SK-N-SH (cell line): ENCODE measurements around the gene PDS5A. TPM values are rescaled to one million over a fixed set of nuclear protein-coding genes. Genes with fewer than 3 reads are reported as not detected.

Source experiments
- CTCF ChIA-PET: fragments of 300-600, 350-600 bp; formaldehyde crosslinking; extraction: SDS; loops from one replicate; lab custom pipeline; 2021; lab: Yijun Ruan, JAX
- POLR2A ChIA-PET: fragments of 350-600 bp; sonication (Branson Sonifier 250); formaldehyde crosslinking; extraction: SDS; loops from one replicate; lab custom pipeline; 2020; ENCODE audit warnings: antibody characterized with exemption, inconsistent platforms; lab: Yijun Ruan, JAX
- DNase-seq: peaks from one replicate; pipeline ENCODE4 v3.0.0; 2012
- H2AFZ ChIP-seq: fragments of 200-600 bp; sonication (generic); 2 replicates; pipeline ENCODE4 v1.8.1; 2016; ENCODE audit warnings: antibody characterized with exemption, mild to moderate bottlenecking, low read depth
- H3F3A ChIP-seq: fragments of 200-600 bp; sonication (generic); replicated peaks from 2 replicates; pipeline ENCODE3; 2016; ENCODE audit warnings: antibody characterized with exemption, mild to moderate bottlenecking; ENCODE audit not compliant: insufficient read depth
- H3K27ac ChIP-seq, 2 experiments: fragments of 200-500 bp in 1 of 2; fragments of 200-600 bp in 1 of 2; sonication (Bioruptor generic) in 1 of 2; sonication (generic), shearing (Covaris generic) in 1 of 2; 2 replicates each; pipeline versions ENCODE4 v1.5.1 to v1.6.1; 2014 to 2016; ENCODE audit warnings: low read depth in 2 of 2, inconsistent platforms in 1 of 2, low read length in 1 of 2, mild to moderate bottlenecking in 1 of 2, mixed read lengths in 1 of 2
- H3K27me3 ChIP-seq: fragments of 200-600 bp; sonication (generic), shearing (Covaris generic); 2 replicates; pipeline ENCODE4 v1.6.1; 2016; ENCODE audit warnings: mixed run types; ENCODE audit not compliant: insufficient read depth
- H3K36me3 ChIP-seq, 2 experiments: fragments of 200-500 bp in 1 of 2; fragments of 200-600 bp in 1 of 2; sonication (Bioruptor generic) in 1 of 2; sonication (generic) in 1 of 2; replicated peaks in 1 of 2; 2 replicates each; pipeline versions ENCODE3 to v1.5.1; 2014 to 2016; ENCODE audit warnings: low read length in 1 of 2, mild to moderate bottlenecking in 1 of 2; ENCODE audit not compliant: insufficient read depth in 2 of 2, control insufficient read depth in 1 of 2
- H3K4me1 ChIP-seq, 2 experiments: fragments of 200-500 bp in 1 of 2; fragments of 200-600 bp in 1 of 2; sonication (Bioruptor generic) in 1 of 2; sonication (generic), shearing (Covaris generic) in 1 of 2; 2 replicates each; pipeline versions ENCODE4 v1.5.1 to v1.6.1; 2014 to 2016; ENCODE audit warnings: low read depth in 1 of 2, low read length in 1 of 2, mixed run types in 1 of 2; ENCODE audit not compliant: insufficient read depth in 2 of 2, control insufficient read depth in 1 of 2
- H3K4me2 ChIP-seq: fragments of 200-600 bp; sonication (generic), shearing (Covaris generic); 2 replicates; pipeline ENCODE4 v1.6.1; 2017; ENCODE audit warnings: mixed run types
- H3K4me3 ChIP-seq, 2 experiments: fragments of 200-500 bp in 1 of 2; fragments of 200-600 bp in 1 of 2; sonication (Bioruptor generic) in 1 of 2; sonication (generic), shearing (Covaris generic) in 1 of 2; 2 replicates each; pipeline versions ENCODE4 v1.5.1 to v1.8.1; 2014 to 2016; ENCODE audit warnings: low read depth in 2 of 2, inconsistent platforms in 1 of 2, low read length in 1 of 2, mild to moderate bottlenecking in 1 of 2, mixed read lengths in 1 of 2, moderate library complexity in 1 of 2
- H3K79me2 ChIP-seq: fragments of 200-600 bp; sonication (generic); 2 replicates; pipeline ENCODE4 v1.8.1; 2017; ENCODE audit warnings: mild to moderate bottlenecking; ENCODE audit not compliant: insufficient read depth
- H3K9ac ChIP-seq: fragments of 200-600 bp; sonication (generic); 2 replicates; pipeline ENCODE4 v1.6.1; 2017; ENCODE audit warnings: mixed run types
- H3K9me2 ChIP-seq: fragments of 200-600 bp; sonication (generic); 2 replicates; pipeline ENCODE4 v1.6.1; 2017; ENCODE audit warnings: mixed run types
- H3K9me3 ChIP-seq: fragments of 200-600 bp; sonication (generic); 2 replicates; pipeline ENCODE4 v1.6.1; 2017; ENCODE audit warnings: mixed run types, mild to moderate bottlenecking, moderate library complexity
- H4K20me1 ChIP-seq: fragments of 200-600 bp; sonication (generic); 2 replicates; pipeline ENCODE4 v1.6.1; 2017; ENCODE audit warnings: mild to moderate bottlenecking, mixed run types; ENCODE audit not compliant: insufficient read depth
- CHD2 ChIP-seq: fragments of 150-350 bp; IDR thresholded peaks from 2 replicates; pipeline ENCODE4 v1.6.1; 2018; ENCODE audit warnings: low read length; ENCODE audit not compliant: partially characterized antibody
- CTCF ChIP-seq: fragments of 200-600 bp; sonication (generic); IDR thresholded peaks from 2 replicates; pipeline ENCODE4 v1.6.1; 2017; ENCODE audit warnings: antibody characterized with exemption, mild to moderate bottlenecking, moderate library complexity
- EP300 ChIP-seq, 2 experiments: IDR thresholded peaks; 2 replicates each; pipeline versions ENCODE4 v1.4.0 to v1.6.1; 2012; ENCODE audit warnings: borderline replicate concordance in 1 of 2, low read depth in 1 of 2, low read length in 1 of 2
- FOSL2 ChIP-seq: IDR thresholded peaks from 2 replicates; pipeline ENCODE4 v1.4.0; 2012; ENCODE audit warnings: low read depth, mild to moderate bottlenecking, moderate library complexity, borderline replicate concordance
- FOXM1 ChIP-seq: IDR thresholded peaks from 2 replicates; pipeline ENCODE4 v1.4.0; 2012; ENCODE audit warnings: low read depth, mild to moderate bottlenecking
- GATA2 ChIP-seq: sonication (generic); formaldehyde crosslinking; IDR thresholded peaks from 2 replicates; pipeline ENCODE4 v1.5.0; 2020; ENCODE audit warnings: mild to moderate bottlenecking, missing genetic modification reagents
- NFIC ChIP-seq: IDR thresholded peaks from 2 replicates; pipeline ENCODE4 v1.4.0; 2012; ENCODE audit warnings: borderline replicate concordance
- SIN3A ChIP-seq: IDR thresholded peaks from 2 replicates; pipeline ENCODE4 v1.6.1; 2012; ENCODE audit warnings: low read depth, mild to moderate bottlenecking, low read length, moderate library complexity, borderline replicate concordance
- SMC3 ChIP-seq: IDR thresholded peaks from 2 replicates; pipeline ENCODE4 v1.6.1; 2012; ENCODE audit warnings: low read depth, low read length, improper control_type of control experiment
- TAF1 ChIP-seq: IDR thresholded peaks from 2 replicates; pipeline ENCODE4 v1.6.1; 2012; ENCODE audit warnings: low read depth, mild to moderate bottlenecking, low read length, moderate library complexity, borderline replicate concordance
- TCF12 ChIP-seq: IDR thresholded peaks from 2 replicates; pipeline ENCODE4 v1.4.0; 2012
- TEAD4 ChIP-seq: IDR thresholded peaks from 2 replicates; pipeline ENCODE4 v1.4.0; 2012; ENCODE audit warnings: mild to moderate bottlenecking, borderline replicate concordance; ENCODE audit not compliant: insufficient read depth
- WGBS: methylation state at CpG from one replicate; pipeline ENCODE4 v1.1.6; 2017; ENCODE audit warnings: low lambda C conversion rate; 5-methylcytosine and 5-hydroxymethylcytosine counted together
- polyA plus RNA-seq, 3 experiments: library from polyadenylated mRNA; depleted of rRNA; stranded (reverse); fragments of >200 nt; gene quantifications; 2 replicates each; pipeline ENCODE4 v1.2.3, GENCODE V29; 2012
- TF ChIP-seq, protein P1 (sequence below): IDR thresholded peaks from 2 replicates; pipeline ENCODE4 v1.4.0; 2012; ENCODE audit warnings: low read depth
- TF ChIP-seq, protein P2 (sequence below): fragments of 150-350 bp; IDR thresholded peaks from 2 replicates; pipeline ENCODE4 v1.6.1; 2017; ENCODE audit warnings: antibody characterized with exemption, low read length, low read depth, borderline replicate concordance
- TF ChIP-seq, protein P3 (sequence below): IDR thresholded peaks from 2 replicates; pipeline ENCODE4 v1.4.0; 2012; ENCODE audit warnings: low read depth, borderline replicate concordance
- TF ChIP-seq, protein P4 (sequence below): IDR thresholded peaks from 2 replicates; pipeline ENCODE4 v1.4.0; 2012; ENCODE audit warnings: low read depth, borderline replicate concordance
- TF ChIP-seq, protein P5 (sequence below): IDR thresholded peaks from 2 replicates; pipeline ENCODE4; 2012

Gene PDS5A
- polyA plus RNA-seq, 1 of the 3 experiments (the other 2 are of a cell fraction): 14.1 TPM

- H3K27ac ChIP-seq: no peak overlapping the region
- no peaks in the 10 kb centered on the region for H3K27me3 ChIP-seq
- no peak overlapping the region for H3K4me2 ChIP-seq
- peaks cover 2% of the 10 kb centered on the region for H3F3A ChIP-seq
- no peak overlapping the region for H3K9ac ChIP-seq
- ChIA-PET CTCF (no interaction called here), POLR2A (no interaction called here)
- H3K36me3 ChIP-seq: peaks cover 31 to 68% of the 10 kb centered on the region in 2 experiments
- H3K79me2 ChIP-seq: no peaks in the 10 kb centered on the region
- H4K20me1 ChIP-seq: no peaks in the 10 kb centered on the region
- H3K4me1 ChIP-seq: no peaks in the 10 kb centered on the region; a peak in 1 of 4 replicates
- 100% methylated on average over 2 of the region's 2 CpGs for WGBS
- TF ChIP-seq, protein P1, sequence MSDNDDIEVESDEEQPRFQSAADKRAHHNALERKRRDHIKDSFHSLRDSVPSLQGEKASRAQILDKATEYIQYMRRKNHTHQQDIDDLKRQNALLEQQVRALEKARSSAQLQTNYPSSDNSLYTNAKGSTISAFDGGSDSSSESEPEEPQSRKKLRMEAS: no peak
- TF ChIP-seq TAF1: no peak
- TF ChIP-seq GATA2 (CRISPR knock-in tag): no peak
- no peak for TF ChIP-seq SMC3
- TF ChIP-seq CTCF: no peak
- TF ChIP-seq, protein P2, sequence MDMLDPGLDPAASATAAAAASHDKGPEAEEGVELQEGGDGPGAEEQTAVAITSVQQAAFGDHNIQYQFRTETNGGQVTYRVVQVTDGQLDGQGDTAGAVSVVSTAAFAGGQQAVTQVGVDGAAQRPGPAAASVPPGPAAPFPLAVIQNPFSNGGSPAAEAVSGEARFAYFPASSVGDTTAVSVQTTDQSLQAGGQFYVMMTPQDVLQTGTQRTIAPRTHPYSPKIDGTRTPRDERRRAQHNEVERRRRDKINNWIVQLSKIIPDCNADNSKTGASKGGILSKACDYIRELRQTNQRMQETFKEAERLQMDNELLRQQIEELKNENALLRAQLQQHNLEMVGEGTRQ: no peak
- TF ChIP-seq TEAD4: no peak
- TF ChIP-seq SIN3A: no peak
- TF ChIP-seq FOXM1: no peak
- no peak for TF ChIP-seq FOSL2
- TF ChIP-seq CHD2: no peak
- no peak for TF ChIP-seq TCF12
- no peak for TF ChIP-seq EP300 (IDR thresholded peaks at IDR 0.05; ENCODE audit: borderline replicate concordance in 1 of 2, low read depth in 1 of 2, low read length in 1 of 2)
- TF ChIP-seq, protein P3, sequence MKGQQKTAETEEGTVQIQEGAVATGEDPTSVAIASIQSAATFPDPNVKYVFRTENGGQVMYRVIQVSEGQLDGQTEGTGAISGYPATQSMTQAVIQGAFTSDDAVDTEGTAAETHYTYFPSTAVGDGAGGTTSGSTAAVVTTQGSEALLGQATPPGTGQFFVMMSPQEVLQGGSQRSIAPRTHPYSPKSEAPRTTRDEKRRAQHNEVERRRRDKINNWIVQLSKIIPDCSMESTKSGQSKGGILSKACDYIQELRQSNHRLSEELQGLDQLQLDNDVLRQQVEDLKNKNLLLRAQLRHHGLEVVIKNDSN: no peak
- TF ChIP-seq, protein P4, sequence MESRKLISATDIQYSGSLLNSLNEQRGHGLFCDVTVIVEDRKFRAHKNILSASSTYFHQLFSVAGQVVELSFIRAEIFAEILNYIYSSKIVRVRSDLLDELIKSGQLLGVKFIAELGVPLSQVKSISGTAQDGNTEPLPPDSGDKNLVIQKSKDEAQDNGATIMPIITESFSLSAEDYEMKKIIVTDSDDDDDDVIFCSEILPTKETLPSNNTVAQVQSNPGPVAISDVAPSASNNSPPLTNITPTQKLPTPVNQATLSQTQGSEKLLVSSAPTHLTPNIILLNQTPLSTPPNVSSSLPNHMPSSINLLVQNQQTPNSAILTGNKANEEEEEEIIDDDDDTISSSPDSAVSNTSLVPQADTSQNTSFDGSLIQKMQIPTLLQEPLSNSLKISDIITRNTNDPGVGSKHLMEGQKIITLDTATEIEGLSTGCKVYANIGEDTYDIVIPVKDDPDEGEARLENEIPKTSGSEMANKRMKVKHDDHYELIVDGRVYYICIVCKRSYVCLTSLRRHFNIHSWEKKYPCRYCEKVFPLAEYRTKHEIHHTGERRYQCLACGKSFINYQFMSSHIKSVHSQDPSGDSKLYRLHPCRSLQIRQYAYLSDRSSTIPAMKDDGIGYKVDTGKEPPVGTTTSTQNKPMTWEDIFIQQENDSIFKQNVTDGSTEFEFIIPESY: no peak
- TF ChIP-seq NFIC: no peak
- TF ChIP-seq, protein P5, sequence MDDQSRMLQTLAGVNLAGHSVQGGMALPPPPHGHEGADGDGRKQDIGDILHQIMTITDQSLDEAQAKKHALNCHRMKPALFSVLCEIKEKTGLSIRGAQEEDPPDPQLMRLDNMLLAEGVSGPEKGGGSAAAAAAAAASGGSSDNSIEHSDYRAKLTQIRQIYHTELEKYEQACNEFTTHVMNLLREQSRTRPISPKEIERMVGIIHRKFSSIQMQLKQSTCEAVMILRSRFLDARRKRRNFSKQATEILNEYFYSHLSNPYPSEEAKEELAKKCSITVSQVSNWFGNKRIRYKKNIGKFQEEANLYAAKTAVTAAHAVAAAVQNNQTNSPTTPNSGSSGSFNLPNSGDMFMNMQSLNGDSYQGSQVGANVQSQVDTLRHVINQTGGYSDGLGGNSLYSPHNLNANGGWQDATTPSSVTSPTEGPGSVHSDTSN: no peak
- DNase-seq: no peak
- no peaks in the 10 kb centered on the region for H3K9me2 ChIP-seq
- H3K9me3 ChIP-seq: no peaks in the 10 kb centered on the region
- no peak overlapping the region for H3K4me3 ChIP-seq
- no peak overlapping the region for H2AFZ ChIP-seq
Measured at GRCh38 chr4:39881789-39882188, 95.9 kb downstream of the PDS5A start.
